ENCODE data around the gene RYR2. TPM values are rescaled to one million over a fixed set of nuclear protein-coding genes. Genes with fewer than 3 reads are reported as not detected.

Gene RYR2
- total and polyA plus RNA-seq, 2 of the 8 experiments (the other 6 are each of a cell fraction or from before 2014, with no cell fraction given): 1.3 to 4.4 TPM

DNA sequence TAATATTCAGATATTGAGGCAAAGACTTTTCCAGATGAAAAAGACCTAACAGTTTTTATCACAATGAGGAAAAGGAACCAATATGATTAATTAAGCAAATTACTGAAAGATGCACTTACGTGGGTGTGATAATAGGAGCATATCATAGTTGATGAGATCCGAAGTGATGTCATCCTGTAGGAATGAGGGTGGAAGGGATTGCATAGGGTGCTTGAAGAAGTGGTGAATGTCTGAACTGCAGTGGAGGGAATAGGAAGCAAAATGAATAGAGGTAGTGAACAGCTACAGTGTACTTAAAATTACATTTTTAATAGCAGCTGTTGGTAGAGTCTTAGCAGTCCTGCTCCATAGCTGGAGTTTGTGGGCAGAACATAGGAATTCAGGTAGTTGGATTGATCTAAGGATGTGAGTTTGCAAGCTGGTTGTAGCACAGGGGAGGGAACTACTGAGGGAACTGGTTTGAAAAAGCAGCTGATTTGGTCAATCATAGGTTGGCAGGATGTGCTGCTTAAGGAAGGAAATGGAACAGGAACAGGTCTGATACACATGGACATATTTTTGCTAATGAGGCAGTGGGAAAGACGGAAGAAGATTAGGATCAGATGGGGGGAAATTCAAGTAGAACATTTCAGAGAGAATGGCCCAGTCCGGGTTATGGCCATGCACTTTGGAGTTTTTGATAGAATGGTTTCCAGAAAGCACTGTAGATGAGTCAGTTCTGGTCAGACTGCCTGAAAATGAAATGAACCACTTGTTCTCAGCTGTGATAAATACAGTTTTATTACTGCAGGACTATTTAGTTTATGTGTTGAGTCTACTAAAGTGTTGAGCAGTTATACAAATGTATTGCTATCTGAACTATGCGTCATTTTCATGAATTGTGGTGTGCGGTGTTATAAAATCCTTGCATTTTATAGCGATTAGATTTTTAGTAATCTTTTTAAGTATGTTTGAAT is 155.8 kb downstream of the RYR2 start (continued):
- TF ChIP-seq JUND (IDR thresholded peaks at IDR 0.05; ENCODE audit: low read length): peak; percentile 90
- TF ChIP-seq, protein P1, sequence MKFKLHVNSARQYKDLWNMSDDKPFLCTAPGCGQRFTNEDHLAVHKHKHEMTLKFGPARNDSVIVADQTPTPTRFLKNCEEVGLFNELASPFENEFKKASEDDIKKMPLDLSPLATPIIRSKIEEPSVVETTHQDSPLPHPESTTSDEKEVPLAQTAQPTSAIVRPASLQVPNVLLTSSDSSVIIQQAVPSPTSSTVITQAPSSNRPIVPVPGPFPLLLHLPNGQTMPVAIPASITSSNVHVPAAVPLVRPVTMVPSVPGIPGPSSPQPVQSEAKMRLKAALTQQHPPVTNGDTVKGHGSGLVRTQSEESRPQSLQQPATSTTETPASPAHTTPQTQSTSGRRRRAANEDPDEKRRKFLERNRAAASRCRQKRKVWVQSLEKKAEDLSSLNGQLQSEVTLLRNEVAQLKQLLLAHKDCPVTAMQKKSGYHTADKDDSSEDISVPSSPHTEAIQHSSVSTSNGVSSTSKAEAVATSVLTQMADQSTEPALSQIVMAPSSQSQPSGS (IDR thresholded peaks at IDR 0.05; ENCODE audit: low read length): 0 out of 2 replicates have a peak, but pooled peaks have one; percentile 34
